K562 (cell line): ENCODE results near the gene ZDHHC11B.

Experiments used
- BRCA1 ChIP-seq, 2 experiments: fragments of 450-650 bp in 1 of 2; sonication (generic) in 1 of 2; formaldehyde crosslinking in 1 of 2; IDR thresholded peaks; 2 replicates each; pipeline versions ENCODE4 v1.5.0 to v1.6.1; 2017 to 2020; ENCODE audit warnings: mild to moderate bottlenecking in 1 of 2, missing genetic modification reagents in 1 of 2
- CBFA2T2 ChIP-seq: fragments of 450-650 bp; conservative IDR thresholded peaks from 2 replicates; pipeline ENCODE4 v1.6.1; 2017; ENCODE audit warnings: mild to moderate bottlenecking
- CHD7 ChIP-seq: fragments of 200-600 bp; sonication (generic); IDR thresholded peaks from one replicate; pipeline ENCODE4 v1.6.1; 2012; ENCODE audit warnings: mild to moderate bottlenecking, low read depth, low read length, inconsistent platforms
- CTCF ChIP-seq, 3 experiments: IDR thresholded peaks in 2 of 3; conservative IDR thresholded peaks in 1 of 3; 2 replicates each; pipeline ENCODE4 v1.5.1; 2011 to 2012; ENCODE audit warnings: low read length in 3 of 3, mild to moderate bottlenecking in 3 of 3, control low read depth in 2 of 3, improper control_type of control experiment in 1 of 3, inconsistent platforms in 1 of 3, low read depth in 1 of 3, mixed read lengths in 1 of 3, moderate library complexity in 1 of 3; ENCODE audit not compliant: insufficient read depth in 2 of 3
- EZH2 ChIP-seq: IDR thresholded peaks from 2 replicates; pipeline ENCODE4 v1.6.1; 2012; ENCODE audit warnings: low read depth, mild to moderate bottlenecking, inconsistent platforms, low read length, borderline replicate concordance
- MAFK ChIP-seq: IDR thresholded peaks from 2 replicates; pipeline ENCODE4 v1.6.1; 2011; ENCODE audit warnings: low read length, improper control_type of control experiment
- MNT ChIP-seq, 2 experiments: fragments of 450-650 bp; conservative IDR thresholded peaks; 2 replicates each; pipeline ENCODE4 v1.6.1; 2017; ENCODE audit warnings: mild to moderate bottlenecking in 2 of 2, moderate library complexity in 2 of 2
- POLR2AphosphoS5 ChIP-seq: IDR thresholded peaks from 2 replicates; pipeline ENCODE4 v1.6.1; 2011; ENCODE audit warnings: mild to moderate bottlenecking, low read depth, low read length, moderate library complexity; ENCODE audit not compliant: control insufficient read depth, insufficient read depth
- RBM22 ChIP-seq: fragments of 200-400 bp; formaldehyde crosslinking; IDR thresholded peaks from 2 replicates; pipeline ENCODE4 v1.6.1; 2018; ENCODE audit warnings: low read length, low read depth; ENCODE audit not compliant: poor library complexity, severe bottlenecking
- RFX5 ChIP-seq: IDR thresholded peaks from 2 replicates; pipeline ENCODE4 v1.6.1; 2011; ENCODE audit warnings: low read depth, mild to moderate bottlenecking, improper control_type of control experiment, low read length
- YY1 ChIP-seq, 3 experiments: IDR thresholded peaks; 2 replicates each; pipeline ENCODE4 v1.6.1; 2011; ENCODE audit warnings: low read length in 2 of 3, mild to moderate bottlenecking in 2 of 3, moderate library complexity in 2 of 3, borderline replicate concordance in 1 of 3, control low read depth in 1 of 3, low read depth in 1 of 3; ENCODE audit not compliant: insufficient read depth in 3 of 3, insufficient replicate concordance in 2 of 3, control insufficient read depth in 1 of 3, insufficient read length in 1 of 3; ENCODE audit errors: extremely low read depth in 1 of 3
- ZNF121 ChIP-seq: sonication (generic); formaldehyde crosslinking; conservative IDR thresholded peaks from 2 replicates; pipeline ENCODE4 v1.8.0; 2022; ENCODE audit warnings: missing genetic modification reagents
- ZZZ3 ChIP-seq: fragments of 450-650 bp; IDR thresholded peaks from 2 replicates; pipeline ENCODE4 v1.6.1; 2016; ENCODE audit warnings: antibody characterized with exemption, mild to moderate bottlenecking, moderate library complexity

GRCh38 chr5:665541-665955, 119.0 kb downstream of the ZDHHC11B start:
- TF ChIP-seq ZNF121 (CRISPR knock-in tag) = no peak
- TF ChIP-seq YY1 (IDR thresholded peaks at IDR 0.05; ENCODE audit: borderline replicate concordance in 1 of 3, control insufficient read depth in 1 of 3, extremely low read depth in 1 of 3, insufficient read depth in 3 of 3, insufficient read length in 1 of 3, insufficient replicate concordance in 2 of 3, low read depth in 1 of 3, low read length in 2 of 3) = no peak
- no peak for TF ChIP-seq POLR2AphosphoS5
- no peak for TF ChIP-seq ZZZ3
- TF ChIP-seq CBFA2T2 = no peak
- no peak for TF ChIP-seq CTCF (IDR thresholded peaks at IDR 0.05 in 2 of 3, conservative IDR thresholded peaks at IDR 0.05 in 1 of 3; ENCODE audit: insufficient read depth in 2 of 3, low read depth in 1 of 3, low read length in 3 of 3)
- no peak for TF ChIP-seq BRCA1 (IDR thresholded peaks at IDR 0.05)
- TF ChIP-seq BRCA1 (CRISPR knock-in tag; IDR thresholded peaks at IDR 0.05) = no peak
- TF ChIP-seq MNT (conservative IDR thresholded peaks at IDR 0.05) = no peak
- TF ChIP-seq RBM22 = no peak
- no peak for TF ChIP-seq RFX5
- no peak for TF ChIP-seq EZH2
- TF ChIP-seq CHD7 = no peak
- TF ChIP-seq MAFK = no peak
